ENCODE data around the gene C11orf52. TPM values are rescaled to one million over a fixed set of nuclear protein-coding genes. Genes with fewer than 3 reads are reported as not detected.

Gene C11orf52
- polyA plus RNA-seq, 1 donor from 2014 or later: not detected

- H3K27ac ChIP-seq (ENCODE audit: low read length): no peak overlapping the region
These were observed 925 bp upstream of the C11orf52 start for GRCh38 chr11:111917788-111918187.

GRCh38 chr11:111920908-111921307 is 2.2 kb downstream of the C11orf52 start:
- Histone ChIP-seq H3K9me3 (ENCODE audit: low read length) (no peaks in the 10 kb centered on the region), H3K79me2 (replicated peaks; ENCODE audit: insufficient read depth, low read length) (no peaks in the 10 kb centered on the region), H3F3A (ENCODE audit: insufficient read depth, low read length, poor library complexity, severe bottlenecking) (no peaks in the 10 kb centered on the region), H3K4me2 (ENCODE audit: low read length) (no peak overlapping the region), H3K27me3 (ENCODE audit: insufficient read depth, low read depth, low read length) (no peaks in the 10 kb centered on the region), H3K36me3 (ENCODE audit: insufficient read depth, low read length) (no peaks in the 10 kb centered on the region), H3K27ac (ENCODE audit: low read length) (no peak overlapping the region), H3K4me3 (ENCODE audit: low read length) (no peak overlapping the region), H2AFZ (ENCODE audit: low read depth, low read length) (no peak overlapping the region), H4K20me1 (ENCODE audit: insufficient read depth) (no peaks in the 10 kb centered on the region), H3K9me2 (ENCODE audit: insufficient read depth, low read length) (no peaks in the 10 kb centered on the region), H3K9ac (ENCODE audit: low read length) (no peak overlapping the region)
- no peak for TF ChIP-seq SMC3 (conservative IDR thresholded peaks at IDR 0.05; ENCODE audit: poor library complexity)
- TF ChIP-seq EZH2 (IDR thresholded peaks at IDR 0.05; ENCODE audit: borderline replicate concordance, insufficient read depth, low read length, poor library complexity, severe bottlenecking): no peak
- TF ChIP-seq MXI1 (conservative IDR thresholded peaks at IDR 0.05; ENCODE audit: poor library complexity, severe bottlenecking): no peak
- TF ChIP-seq EP300 (conservative IDR thresholded peaks at IDR 0.05; ENCODE audit: poor library complexity, severe bottlenecking): no peak
- TF ChIP-seq POLR2AphosphoS5 (IDR thresholded peaks at IDR 0.05): no peak
- TF ChIP-seq TAF1 (IDR thresholded peaks at IDR 0.05; ENCODE audit: low read depth): no peak
- TF ChIP-seq RAD21 (conservative IDR thresholded peaks at IDR 0.05): no peak
- no peak for TF ChIP-seq CTCF (IDR thresholded peaks at IDR 0.05; ENCODE audit: poor library complexity, severe bottlenecking)

More at GRCh38 chr11:111917788-111918187, 925 bp upstream of the C11orf52 start:
- no peaks in the 10 kb centered on the region for H3K9me3 ChIP-seq (ENCODE audit: low read length)
- no peaks in the 10 kb centered on the region for H3K27me3 ChIP-seq (ENCODE audit: insufficient read depth, low read depth, low read length)
- no peaks in the 10 kb centered on the region for H3K9me2 ChIP-seq (ENCODE audit: insufficient read depth, low read length)
- no peak overlapping the region for H3K4me2 ChIP-seq (ENCODE audit: low read length)
- H3K4me3 ChIP-seq (ENCODE audit: low read length): no peak overlapping the region
- TF ChIP-seq REST (IDR thresholded peaks at IDR 0.05; ENCODE audit: borderline replicate concordance): no peak
- no peak for TF ChIP-seq SMC3 (conservative IDR thresholded peaks at IDR 0.05; ENCODE audit: poor library complexity)
- TF ChIP-seq EZH2 (IDR thresholded peaks at IDR 0.05; ENCODE audit: borderline replicate concordance, insufficient read depth, low read length, poor library complexity, severe bottlenecking): no peak
- no peak for TF ChIP-seq CTCF (IDR thresholded peaks at IDR 0.05; ENCODE audit: poor library complexity, severe bottlenecking)
- TF ChIP-seq TAF1 (IDR thresholded peaks at IDR 0.05; ENCODE audit: low read depth): no peak
- TF ChIP-seq POLR2AphosphoS5 (IDR thresholded peaks at IDR 0.05): no peak
- TF ChIP-seq RAD21 (conservative IDR thresholded peaks at IDR 0.05): no peak
- no peak for TF ChIP-seq EP300 (conservative IDR thresholded peaks at IDR 0.05; ENCODE audit: poor library complexity, severe bottlenecking)
- TF ChIP-seq MXI1 (conservative IDR thresholded peaks at IDR 0.05; ENCODE audit: poor library complexity, severe bottlenecking): no peak
- H3F3A ChIP-seq (ENCODE audit: insufficient read depth, low read length, poor library complexity, severe bottlenecking): no peaks in the 10 kb centered on the region
- no peak overlapping the region for H2AFZ ChIP-seq (ENCODE audit: low read depth, low read length)
- H3K79me2 ChIP-seq (replicated peaks; ENCODE audit: insufficient read depth, low read length): no peaks in the 10 kb centered on the region
- H3K36me3 ChIP-seq (ENCODE audit: insufficient read depth, low read length): no peaks in the 10 kb centered on the region
- no peaks in the 10 kb centered on the region for H4K20me1 ChIP-seq (ENCODE audit: insufficient read depth)
- no peak overlapping the region for H3K9ac ChIP-seq (ENCODE audit: low read length)

Data from neural cell (in vitro differentiated cells).